ENCODE measurements around the gene RFC1.

GRCh38 chr4:39341075-39341725 is 25.0 kb downstream of the RFC1 start:
- no peak for TF ChIP-seq TAF1 (IDR thresholded peaks at IDR 0.05; ENCODE audit: low read depth)
- no peak for TF ChIP-seq CTCF (IDR thresholded peaks at IDR 0.05; ENCODE audit: poor library complexity, severe bottlenecking)
- TF ChIP-seq SMC3 (conservative IDR thresholded peaks at IDR 0.05; ENCODE audit: poor library complexity), result no peak
- TF ChIP-seq REST (IDR thresholded peaks at IDR 0.05; ENCODE audit: borderline replicate concordance), result no peak
- no peak for TF ChIP-seq POLR2AphosphoS5 (IDR thresholded peaks at IDR 0.05)
- no peak for TF ChIP-seq EP300 (conservative IDR thresholded peaks at IDR 0.05; ENCODE audit: poor library complexity, severe bottlenecking)
- TF ChIP-seq EZH2 (IDR thresholded peaks at IDR 0.05; ENCODE audit: borderline replicate concordance, insufficient read depth, low read length, poor library complexity, severe bottlenecking), result no peak
- no peak for TF ChIP-seq RAD21 (conservative IDR thresholded peaks at IDR 0.05)

Data from neural cell (in vitro differentiated cells).